PC-3 (cell line): ENCODE results near the gene WDR75. TPM values are rescaled to one million over a fixed set of nuclear protein-coding genes. Genes with fewer than 3 reads are reported as not detected.
"Not testable (repeated sequence)": the region's sequence is repeated elsewhere in the genome, so short reads cannot be mapped to it uniquely, and the experiment has no call there.

ENCODE experiments used
- ATAC-seq: fragments of 200-7000 bp; cut with Tn5 transposase; 2 replicates; pipeline ENCODE4 v1.9.1; 2020; ENCODE audit warnings: mild to moderate bottlenecking, moderate library complexity
- BruUV-seq: library from RNA; stranded (reverse); fragments of 400-500 nt; replicated peaks from 2 replicates; lab custom pipeline; 2021; lab: Mats Ljungman, UMichigan
- CTCF ChIA-PET: fragments of 300-600 bp; sonication (Branson Sonifier 250); formaldehyde crosslinking; loops from one replicate; lab custom pipeline; 2022; ENCODE audit warnings: antibody characterized with exemption; lab: Charles Lee
- POLR2A ChIA-PET: fragments of 300-600 bp; sonication (Branson Sonifier 250); formaldehyde crosslinking; loops from one replicate; lab custom pipeline; 2022; ENCODE audit warnings: antibody characterized with exemption; ENCODE audit not compliant: unreplicated experiment; lab: Charles Lee
- DNase-seq: peaks from one replicate; pipeline ENCODE4 v3.0.0-alpha.2; 2015
- H2AFZ ChIP-seq: fragments of 300-600 bp; sonication (generic); 2 replicates; pipeline ENCODE4 v1.6.0; 2016; ENCODE audit warnings: antibody characterized with exemption, low read length
- H3F3A ChIP-seq: fragments of 300-600 bp; sonication (generic); one replicate; pipeline ENCODE4 v1.6.0; 2017; ENCODE audit warnings: antibody characterized with exemption, low read length, control low read depth, mild to moderate bottlenecking; ENCODE audit not compliant: unreplicated experiment
- H3K27ac ChIP-seq: fragments of 300-600 bp; sonication (generic); 2 replicates; pipeline ENCODE4 v1.5.1; 2016; ENCODE audit warnings: mild to moderate bottlenecking, low read length
- H3K27me3 ChIP-seq: fragments of 300-600 bp; sonication (generic); 2 replicates; pipeline ENCODE4 v1.6.1; 2016; ENCODE audit warnings: low read length, mixed read lengths
- H3K36me3 ChIP-seq: fragments of 300-600 bp; sonication (generic); 2 replicates; pipeline ENCODE4 v1.6.1; 2016; ENCODE audit warnings: low read depth, mixed run types, low read length, mixed read lengths
- H3K4me1 ChIP-seq: fragments of 300-600 bp; sonication (generic); 2 replicates; pipeline ENCODE4 v1.5.1; 2016; ENCODE audit warnings: low read length; ENCODE audit not compliant: insufficient read depth
- H3K4me2 ChIP-seq: fragments of 300-600 bp; sonication (generic); 2 replicates; pipeline ENCODE4 v1.6.0; 2016; ENCODE audit warnings: low read length
- H3K4me3 ChIP-seq: fragments of 300-600 bp; sonication (generic); 2 replicates; pipeline ENCODE4 v1.5.1; 2016; ENCODE audit warnings: mild to moderate bottlenecking, low read length, mixed read lengths
- H3K79me2 ChIP-seq: fragments of 300-600 bp; sonication (generic); 2 replicates; pipeline ENCODE4 v1.6.1; 2017; ENCODE audit warnings: low read length, mixed read lengths
- H3K9ac ChIP-seq: fragments of 300-600 bp; sonication (generic); 2 replicates; pipeline ENCODE4 v1.6.0; 2016; ENCODE audit warnings: mild to moderate bottlenecking, low read length
- H3K9me2 ChIP-seq: fragments of 300-600 bp; sonication (generic); replicated peaks from 2 replicates; pipeline ENCODE4 v1.6.1; 2016; ENCODE audit warnings: mixed run types, low read length, mixed read lengths
- H3K9me3 ChIP-seq: fragments of 300-600 bp; sonication (generic); 2 replicates; pipeline ENCODE4 v1.6.1; 2016; ENCODE audit warnings: low read length, mixed read lengths
- H4K20me1 ChIP-seq: fragments of 300-600 bp; sonication (generic); 2 replicates; pipeline ENCODE4 v1.6.1; 2016; ENCODE audit warnings: low read length, mixed read lengths
- EZH2 ChIP-seq: fragments of 300-600 bp; sonication (generic); IDR thresholded peaks from one replicate; pipeline ENCODE4 v1.6.1; 2017; ENCODE audit warnings: antibody characterized with exemption, mild to moderate bottlenecking, low read length; ENCODE audit not compliant: unreplicated experiment
- EZH2phosphoT487 ChIP-seq: fragments of 300-600 bp; sonication (generic); IDR thresholded peaks from 2 replicates; pipeline ENCODE4 v1.6.1; 2018; ENCODE audit warnings: mild to moderate bottlenecking, antibody characterized with exemption, low read length, borderline replicate concordance
- intact Hi-C: fragments of 100-400 bp; cut with micrococcal nuclease; formaldehyde crosslinking; loops from 2 replicates; pipeline ENCODE4 v1.9.0; 2023
- total RNA-seq: library from RNA; depleted of rRNA; stranded (reverse); fragments of >200 nt; gene quantifications from 2 replicates; pipeline ENCODE4 v1.2.3, GENCODE V29; 2014
- TF ChIP-seq, protein P1 (sequence below): fragments of 300-600 bp; sonication (generic); conservative IDR thresholded peaks from 2 replicates; pipeline ENCODE4 v1.5.1; 2017; ENCODE audit warnings: antibody characterized with exemption, low read depth, mild to moderate bottlenecking, low read length

WDR75 gene
- total RNA-seq, 1 experiment from 2014 or later = 62.5 TPM

DNA sequence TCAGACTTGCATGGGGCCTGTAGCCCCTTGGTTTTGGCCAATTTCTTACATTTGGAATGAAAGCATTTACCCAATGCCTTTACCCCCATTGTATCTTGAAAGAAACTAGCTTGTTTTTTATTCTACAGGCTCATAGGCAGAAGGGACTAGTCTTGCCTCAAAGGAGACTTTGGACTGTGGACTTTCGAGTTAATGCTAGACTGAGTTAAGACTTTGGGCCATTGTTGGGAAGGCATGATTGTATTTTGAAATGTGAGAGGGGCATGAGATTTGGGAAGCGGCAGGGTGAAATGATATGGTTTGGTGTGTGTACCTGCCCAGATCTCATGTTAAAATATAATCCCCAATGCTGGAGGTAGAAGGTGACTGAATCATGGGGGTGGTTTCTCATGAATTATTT, 13.4 kb upstream of the WDR75 start:
- TF ChIP-seq EZH2 (no peak), EZH2phosphoT487 (no peak)
- TF ChIP-seq, protein P1, sequence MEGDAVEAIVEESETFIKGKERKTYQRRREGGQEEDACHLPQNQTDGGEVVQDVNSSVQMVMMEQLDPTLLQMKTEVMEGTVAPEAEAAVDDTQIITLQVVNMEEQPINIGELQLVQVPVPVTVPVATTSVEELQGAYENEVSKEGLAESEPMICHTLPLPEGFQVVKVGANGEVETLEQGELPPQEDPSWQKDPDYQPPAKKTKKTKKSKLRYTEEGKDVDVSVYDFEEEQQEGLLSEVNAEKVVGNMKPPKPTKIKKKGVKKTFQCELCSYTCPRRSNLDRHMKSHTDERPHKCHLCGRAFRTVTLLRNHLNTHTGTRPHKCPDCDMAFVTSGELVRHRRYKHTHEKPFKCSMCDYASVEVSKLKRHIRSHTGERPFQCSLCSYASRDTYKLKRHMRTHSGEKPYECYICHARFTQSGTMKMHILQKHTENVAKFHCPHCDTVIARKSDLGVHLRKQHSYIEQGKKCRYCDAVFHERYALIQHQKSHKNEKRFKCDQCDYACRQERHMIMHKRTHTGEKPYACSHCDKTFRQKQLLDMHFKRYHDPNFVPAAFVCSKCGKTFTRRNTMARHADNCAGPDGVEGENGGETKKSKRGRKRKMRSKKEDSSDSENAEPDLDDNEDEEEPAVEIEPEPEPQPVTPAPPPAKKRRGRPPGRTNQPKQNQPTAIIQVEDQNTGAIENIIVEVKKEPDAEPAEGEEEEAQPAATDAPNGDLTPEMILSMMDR = no peak
- Histone ChIP-seq H3K4me2 (no peak overlapping the region), H3K9me2 (no peaks in the 10 kb centered on the region), H3K27me3 (no peaks in the 10 kb centered on the region), H3K4me3 (no peak overlapping the region), H3K27ac (no peak overlapping the region), H3K36me3 (no peaks in the 10 kb centered on the region), H3K79me2 (no peaks in the 10 kb centered on the region), H3F3A (no peaks in the 10 kb centered on the region), H3K4me1 (no peaks in the 10 kb centered on the region), H2AFZ (no peak overlapping the region), H3K9me3 (no peaks in the 10 kb centered on the region), H3K9ac (no peak overlapping the region), H4K20me1 (no peaks in the 10 kb centered on the region)
- no peak for ATAC-seq
- ChIA-PET POLR2A (no interaction called here), CTCF (no interaction called here)
- no peak for DNase-seq
- BruUV-seq = no TSS peak
- intact Hi-C loops = no loop called here

DNA sequence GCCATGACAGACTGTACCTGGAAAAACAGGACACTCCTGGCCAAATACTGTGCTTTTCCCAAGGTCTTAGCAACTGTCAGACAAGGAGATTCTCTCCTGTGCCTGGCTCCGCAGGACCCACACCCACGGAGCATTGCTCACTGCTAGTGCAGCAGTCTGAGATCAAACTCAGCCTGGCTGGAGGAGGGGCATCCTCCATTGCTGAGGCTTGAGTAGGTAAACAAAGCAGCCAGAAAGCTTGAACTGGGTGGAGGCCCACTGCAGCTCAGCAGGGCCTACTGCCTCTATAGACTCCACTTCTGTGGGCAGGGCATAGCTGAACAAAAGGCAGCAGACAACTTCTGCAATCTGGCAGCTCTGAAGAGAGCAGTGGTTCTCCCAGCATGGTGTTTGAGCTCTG, 10.8 kb upstream of the WDR75 start:
- H2AFZ ChIP-seq, H3K27ac ChIP-seq, BruUV-seq, H3K4me1 ChIP-seq, H3K36me3 ChIP-seq, H3K4me2 ChIP-seq, ATAC-seq, H3K27me3 ChIP-seq, H3K9me3 ChIP-seq, H3K9me2 ChIP-seq, POLR2A ChIA-PET, H4K20me1 ChIP-seq, intact Hi-C loops, H3K9ac ChIP-seq, H3K4me3 ChIP-seq, H3F3A ChIP-seq, CTCF ChIA-PET, DNase-seq, H3K79me2 ChIP-seq: not testable (repeated sequence)

DNA sequence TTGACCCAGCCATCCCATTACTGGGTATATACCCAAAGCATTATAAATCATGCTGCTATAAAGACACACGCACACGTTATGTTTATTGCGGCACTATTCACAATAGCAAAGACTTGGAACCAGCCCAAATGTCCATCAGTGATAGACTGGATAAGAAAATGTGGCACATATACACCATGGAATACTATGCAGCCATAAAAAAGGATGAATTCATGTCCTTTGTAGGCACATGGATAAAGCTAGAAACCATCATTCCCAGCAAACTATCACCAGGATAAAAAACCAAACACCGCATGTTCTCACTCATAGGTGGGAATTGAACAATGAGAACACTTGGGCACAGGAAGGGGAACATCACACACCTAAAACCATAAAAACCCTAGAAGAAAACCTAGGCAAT, 5.5 kb upstream of the WDR75 start:
- POLR2A ChIA-PET, intact Hi-C loops, H3K4me1 ChIP-seq, H3F3A ChIP-seq, H3K9ac ChIP-seq, H3K27me3 ChIP-seq, ATAC-seq, DNase-seq, H2AFZ ChIP-seq, CTCF ChIA-PET, BruUV-seq, H3K9me2 ChIP-seq, H3K79me2 ChIP-seq, H4K20me1 ChIP-seq, H3K4me3 ChIP-seq, H3K4me2 ChIP-seq, H3K27ac ChIP-seq, H3K36me3 ChIP-seq, H3K9me3 ChIP-seq: not testable (repeated sequence)

DNA sequence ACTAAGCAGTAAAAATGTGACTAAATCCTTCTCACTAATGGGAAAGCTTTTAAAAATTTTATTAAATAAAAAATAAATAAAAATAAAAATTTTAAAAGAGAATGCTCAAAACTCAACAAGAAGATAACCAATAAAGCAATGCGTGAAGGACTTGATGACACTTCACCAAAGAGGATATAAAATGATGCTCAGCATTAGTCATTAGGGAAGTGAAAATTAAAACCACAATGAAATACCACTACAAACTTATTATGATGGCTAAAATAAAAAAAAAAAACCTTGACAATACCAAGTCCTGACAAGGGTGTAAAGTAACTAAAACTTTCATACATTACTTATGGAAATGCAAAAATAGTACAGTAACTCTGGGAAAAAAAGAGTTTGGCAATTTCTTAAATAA, 3.3 kb upstream of the WDR75 start:
- TF ChIP-seq, protein P1 = no peak
- no peak for TF ChIP-seq EZH2
- no peak for TF ChIP-seq EZH2phosphoT487
- Histone ChIP-seq H3K9me2 (no peaks in the 10 kb centered on the region), H3F3A (no peaks in the 10 kb centered on the region)

More for the DNA sequence above, 3.3 kb upstream of the WDR75 start:
- no peak overlapping the region for H3K4me2 ChIP-seq
- no peak overlapping the region for H3K4me3 ChIP-seq
- intact Hi-C loops = no loop called here
- peaks cover 23% of the 10 kb centered on the region for H3K79me2 ChIP-seq
- DNase-seq (no peak), ATAC-seq (no peak)
- peaks cover 1% of the 10 kb centered on the region; the same call in 1 of the 2 replicates for H3K36me3 ChIP-seq
- no peak overlapping the region for H2AFZ ChIP-seq
- no peak overlapping the region for H3K27ac ChIP-seq
- H3K27me3 ChIP-seq = no peaks in the 10 kb centered on the region
- H3K9ac ChIP-seq = no peak overlapping the region
- peaks cover 2% of the 10 kb centered on the region; the same call in 1 of the 2 replicates for H4K20me1 ChIP-seq
- H3K9me3 ChIP-seq = no peaks in the 10 kb centered on the region
- POLR2A ChIA-PET = no interaction called here
- BruUV-seq = no TSS peak
- CTCF ChIA-PET = no interaction called here
- peaks cover 16% of the 10 kb centered on the region for H3K4me1 ChIP-seq
